ENCODE results near the gene BHLHA9. TPM values are rescaled to one million over a fixed set of nuclear protein-coding genes. Genes with fewer than 3 reads are reported as not detected.

BHLHA9 gene
- total RNA-seq, 1 experiment from 2014 or later = 0.21 TPM

DNA sequence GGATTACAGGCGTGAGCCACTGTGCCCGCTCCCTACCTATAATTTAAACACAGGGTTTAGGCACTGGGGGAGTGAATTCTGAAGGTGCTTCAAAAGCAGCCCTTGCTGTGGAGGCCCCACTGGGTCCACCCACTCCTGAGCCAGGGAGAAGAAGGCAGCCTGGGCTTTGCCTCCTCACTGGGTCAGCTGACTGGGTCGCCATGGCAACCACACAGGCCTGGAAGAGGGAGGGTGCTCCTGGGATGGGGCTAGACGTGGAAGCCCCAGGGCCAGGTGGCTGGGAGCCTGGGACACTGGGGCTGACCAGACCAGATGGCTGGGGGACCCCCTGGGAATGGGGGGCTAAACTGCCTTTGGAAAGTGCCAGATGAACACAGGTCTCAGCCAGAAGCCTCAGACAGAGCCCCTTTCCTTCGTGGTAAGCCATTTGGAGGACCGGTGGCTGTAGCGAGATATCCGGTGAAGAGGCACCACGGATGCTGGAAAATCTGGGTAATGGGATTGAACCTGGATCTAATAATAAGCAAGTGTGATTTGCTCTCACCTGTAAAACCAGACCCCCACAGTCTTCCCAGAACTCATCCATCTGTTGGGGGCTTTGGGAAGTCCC is 42.1 kb downstream of the BHLHA9 start:
- H3K27ac ChIP-seq (ENCODE audit: low read length) = no peak overlapping the region
- H3K4me1 ChIP-seq (ENCODE audit: control insufficient read depth, insufficient read depth, low read length) = no peaks in the 10 kb centered on the region
- in situ Hi-C loops (cut with HindIII; ENCODE audit: low pct_unique_long_range_greater_than_20kb, low sequenced_read_pairs) (no loop called here), intact Hi-C loops (cut with micrococcal nuclease; ENCODE audit: unreplicated experiment) (no loop called here)
- ATAC-seq (no peak), DNase-seq (ENCODE audit: low read depth, low spot score) (no peak)
- no peak overlapping the region for H3K4me3 ChIP-seq (ENCODE audit: low read depth in 2 of 2, low read length in 2 of 2)
- BruUV-seq (replicated peaks) = no TSS peak
- H3K27me3 ChIP-seq (ENCODE audit: control insufficient read depth, insufficient read depth, low read length) = no peaks in the 10 kb centered on the region; the same call in 1 of the 2 replicates
- TF ChIP-seq SIN3A (IDR thresholded peaks at IDR 0.05; ENCODE audit: borderline replicate concordance, insufficient read depth, low read depth, low read length) = no peak
- TF ChIP-seq, protein P1, sequence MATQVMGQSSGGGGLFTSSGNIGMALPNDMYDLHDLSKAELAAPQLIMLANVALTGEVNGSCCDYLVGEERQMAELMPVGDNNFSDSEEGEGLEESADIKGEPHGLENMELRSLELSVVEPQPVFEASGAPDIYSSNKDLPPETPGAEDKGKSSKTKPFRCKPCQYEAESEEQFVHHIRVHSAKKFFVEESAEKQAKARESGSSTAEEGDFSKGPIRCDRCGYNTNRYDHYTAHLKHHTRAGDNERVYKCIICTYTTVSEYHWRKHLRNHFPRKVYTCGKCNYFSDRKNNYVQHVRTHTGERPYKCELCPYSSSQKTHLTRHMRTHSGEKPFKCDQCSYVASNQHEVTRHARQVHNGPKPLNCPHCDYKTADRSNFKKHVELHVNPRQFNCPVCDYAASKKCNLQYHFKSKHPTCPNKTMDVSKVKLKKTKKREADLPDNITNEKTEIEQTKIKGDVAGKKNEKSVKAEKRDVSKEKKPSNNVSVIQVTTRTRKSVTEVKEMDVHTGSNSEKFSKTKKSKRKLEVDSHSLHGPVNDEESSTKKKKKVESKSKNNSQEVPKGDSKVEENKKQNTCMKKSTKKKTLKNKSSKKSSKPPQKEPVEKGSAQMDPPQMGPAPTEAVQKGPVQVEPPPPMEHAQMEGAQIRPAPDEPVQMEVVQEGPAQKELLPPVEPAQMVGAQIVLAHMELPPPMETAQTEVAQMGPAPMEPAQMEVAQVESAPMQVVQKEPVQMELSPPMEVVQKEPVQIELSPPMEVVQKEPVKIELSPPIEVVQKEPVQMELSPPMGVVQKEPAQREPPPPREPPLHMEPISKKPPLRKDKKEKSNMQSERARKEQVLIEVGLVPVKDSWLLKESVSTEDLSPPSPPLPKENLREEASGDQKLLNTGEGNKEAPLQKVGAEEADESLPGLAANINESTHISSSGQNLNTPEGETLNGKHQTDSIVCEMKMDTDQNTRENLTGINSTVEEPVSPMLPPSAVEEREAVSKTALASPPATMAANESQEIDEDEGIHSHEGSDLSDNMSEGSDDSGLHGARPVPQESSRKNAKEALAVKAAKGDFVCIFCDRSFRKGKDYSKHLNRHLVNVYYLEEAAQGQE (IDR thresholded peaks at IDR 0.05; ENCODE audit: insufficient read depth in 1 of 2, low read depth in 2 of 2, low read length in 1 of 2) = no peak
- TF ChIP-seq, protein P2, sequence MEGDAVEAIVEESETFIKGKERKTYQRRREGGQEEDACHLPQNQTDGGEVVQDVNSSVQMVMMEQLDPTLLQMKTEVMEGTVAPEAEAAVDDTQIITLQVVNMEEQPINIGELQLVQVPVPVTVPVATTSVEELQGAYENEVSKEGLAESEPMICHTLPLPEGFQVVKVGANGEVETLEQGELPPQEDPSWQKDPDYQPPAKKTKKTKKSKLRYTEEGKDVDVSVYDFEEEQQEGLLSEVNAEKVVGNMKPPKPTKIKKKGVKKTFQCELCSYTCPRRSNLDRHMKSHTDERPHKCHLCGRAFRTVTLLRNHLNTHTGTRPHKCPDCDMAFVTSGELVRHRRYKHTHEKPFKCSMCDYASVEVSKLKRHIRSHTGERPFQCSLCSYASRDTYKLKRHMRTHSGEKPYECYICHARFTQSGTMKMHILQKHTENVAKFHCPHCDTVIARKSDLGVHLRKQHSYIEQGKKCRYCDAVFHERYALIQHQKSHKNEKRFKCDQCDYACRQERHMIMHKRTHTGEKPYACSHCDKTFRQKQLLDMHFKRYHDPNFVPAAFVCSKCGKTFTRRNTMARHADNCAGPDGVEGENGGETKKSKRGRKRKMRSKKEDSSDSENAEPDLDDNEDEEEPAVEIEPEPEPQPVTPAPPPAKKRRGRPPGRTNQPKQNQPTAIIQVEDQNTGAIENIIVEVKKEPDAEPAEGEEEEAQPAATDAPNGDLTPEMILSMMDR (IDR thresholded peaks at IDR 0.05) = no peak
- no peak for TF ChIP-seq POLR2AphosphoS5 (IDR thresholded peaks at IDR 0.05; ENCODE audit: low read depth, low read length)
- TF ChIP-seq TCF7L2 (IDR thresholded peaks at IDR 0.05; ENCODE audit: low read depth, low read length) = no peak
- H3K9me3 ChIP-seq (ENCODE audit: control insufficient read depth, insufficient read depth, low read depth, low read length) = no peaks in the 10 kb centered on the region
- CTCF ChIA-PET = no interaction called here
- POLR2A ChIA-PET = no interaction called here
- no peaks in the 10 kb centered on the region for H3K36me3 ChIP-seq (ENCODE audit: control insufficient read depth, insufficient read depth, low read length)

DNA sequence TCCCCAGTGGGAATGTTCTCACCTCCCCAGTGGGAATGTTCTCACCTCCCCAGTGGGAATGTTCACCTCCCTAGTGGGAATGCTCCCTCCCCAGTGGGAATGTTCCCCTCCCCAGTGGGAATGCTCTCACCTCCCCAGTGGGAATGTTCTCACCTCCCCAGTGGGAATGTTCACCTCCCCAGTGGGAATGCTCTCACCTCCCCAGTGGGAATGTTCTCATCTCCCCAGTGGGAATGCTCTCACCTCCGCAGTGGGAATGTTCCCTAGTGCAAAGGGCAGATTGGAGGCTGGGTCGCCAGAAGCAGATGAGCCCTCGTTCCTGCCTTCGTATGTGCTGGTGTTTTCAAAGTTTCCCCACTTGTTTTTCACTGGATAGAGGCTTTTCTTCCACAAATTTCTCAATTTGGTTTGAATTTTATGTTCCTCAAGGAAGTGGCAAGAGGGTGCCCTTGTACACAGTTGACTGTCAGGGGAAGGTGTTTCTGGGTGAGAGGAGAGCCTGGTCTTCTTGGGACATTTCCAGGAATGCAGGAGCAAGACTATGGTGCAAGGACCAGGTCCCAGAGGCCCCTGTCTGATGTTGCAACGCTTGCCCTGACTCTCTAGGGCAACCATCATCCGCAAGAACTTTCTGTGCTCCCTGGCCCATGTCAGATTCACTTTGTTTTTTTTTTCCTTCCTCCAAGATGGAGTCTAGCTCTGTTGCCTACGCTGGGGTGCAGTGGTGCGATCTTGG is 43.2 kb downstream of the BHLHA9 start:
- intact Hi-C loops (cut with micrococcal nuclease; ENCODE audit: unreplicated experiment) = no loop called here
- TF ChIP-seq, protein P2 (IDR thresholded peaks at IDR 0.05) = no peak
- TF ChIP-seq, protein P1 (IDR thresholded peaks at IDR 0.05; ENCODE audit: insufficient read depth in 1 of 2, low read depth in 2 of 2, low read length in 1 of 2) = no peak
- TF ChIP-seq POLR2AphosphoS5 (IDR thresholded peaks at IDR 0.05; ENCODE audit: low read depth, low read length) (no peak), TCF7L2 (IDR thresholded peaks at IDR 0.05; ENCODE audit: low read depth, low read length) (no peak), SIN3A (IDR thresholded peaks at IDR 0.05; ENCODE audit: borderline replicate concordance, insufficient read depth, low read depth, low read length) (no peak)
- no peak overlapping the region for H3K4me3 ChIP-seq (ENCODE audit: low read depth in 2 of 2, low read length in 2 of 2)
- ChIA-PET POLR2A (no interaction called here), CTCF (interaction anchor here (0.7 kb wide), 1 partner anchor 19 kb away, joined by 5 read pairs; no protein-coding TSS in a partner anchor)
- H3K36me3 ChIP-seq (ENCODE audit: control insufficient read depth, insufficient read depth, low read length) = no peaks in the 10 kb centered on the region
- no peak for DNase-seq (ENCODE audit: low read depth, low spot score)
- no peak overlapping the region for H3K27ac ChIP-seq (ENCODE audit: low read length)
- H3K27me3 ChIP-seq (ENCODE audit: control insufficient read depth, insufficient read depth, low read length) = no peaks in the 10 kb centered on the region; the same call in 1 of the 2 replicates
- no peaks in the 10 kb centered on the region for H3K9me3 ChIP-seq (ENCODE audit: control insufficient read depth, insufficient read depth, low read depth, low read length)
- in situ Hi-C loops (cut with HindIII; ENCODE audit: low pct_unique_long_range_greater_than_20kb, low sequenced_read_pairs) = no loop called here
- ATAC-seq = no peak
- no peaks in the 10 kb centered on the region for H3K4me1 ChIP-seq (ENCODE audit: control insufficient read depth, insufficient read depth, low read length)
- no TSS peak for BruUV-seq (replicated peaks)

All from Panc1 (cell line).